Measurements from ENCODE around the gene ADGRV1. TPM values are rescaled to one million over a fixed set of nuclear protein-coding genes. Genes with fewer than 3 reads are reported as not detected.
"Not testable (repeated sequence)": the region's sequence is repeated elsewhere in the genome, so short reads cannot be mapped to it uniquely, and the experiment has no call there.

ADGRV1 gene
- total RNA-seq, 4 donors from 2014 or later = 0.28 to 6.5 (median 3.7) TPM

- no peak for DNase-seq
- H3K4me3 ChIP-seq = no peak overlapping the region
- H3K36me3 ChIP-seq = no peaks in the 10 kb centered on the region
- no peak for TF ChIP-seq CTCF (IDR thresholded peaks at IDR 0.05)
- TF ChIP-seq POLR2A (IDR thresholded peaks at IDR 0.05) = no peak
- no peaks in the 10 kb centered on the region for H3K27me3 ChIP-seq
- no peaks in the 10 kb centered on the region for H3K4me1 ChIP-seq
- H3K9me3 ChIP-seq = no peaks in the 10 kb centered on the region
- no peak overlapping the region for H3K27ac ChIP-seq
Observed at GRCh38 chr5:91006713-91007112, 448.1 kb downstream of the ADGRV1 start.

GRCh38 chr5:91007251-91007650 is 448.7 kb downstream of the ADGRV1 start:
- no peaks in the 10 kb centered on the region for H3K36me3 ChIP-seq
- DNase-seq = no peak
- no peaks in the 10 kb centered on the region for H3K9me3 ChIP-seq
- H3K4me1 ChIP-seq = no peaks in the 10 kb centered on the region
- no peaks in the 10 kb centered on the region for H3K27me3 ChIP-seq
- TF ChIP-seq POLR2A (IDR thresholded peaks at IDR 0.05) (no peak), CTCF (IDR thresholded peaks at IDR 0.05) (no peak)
- no peak overlapping the region for H3K27ac ChIP-seq
- no peak overlapping the region for H3K4me3 ChIP-seq

DNA sequence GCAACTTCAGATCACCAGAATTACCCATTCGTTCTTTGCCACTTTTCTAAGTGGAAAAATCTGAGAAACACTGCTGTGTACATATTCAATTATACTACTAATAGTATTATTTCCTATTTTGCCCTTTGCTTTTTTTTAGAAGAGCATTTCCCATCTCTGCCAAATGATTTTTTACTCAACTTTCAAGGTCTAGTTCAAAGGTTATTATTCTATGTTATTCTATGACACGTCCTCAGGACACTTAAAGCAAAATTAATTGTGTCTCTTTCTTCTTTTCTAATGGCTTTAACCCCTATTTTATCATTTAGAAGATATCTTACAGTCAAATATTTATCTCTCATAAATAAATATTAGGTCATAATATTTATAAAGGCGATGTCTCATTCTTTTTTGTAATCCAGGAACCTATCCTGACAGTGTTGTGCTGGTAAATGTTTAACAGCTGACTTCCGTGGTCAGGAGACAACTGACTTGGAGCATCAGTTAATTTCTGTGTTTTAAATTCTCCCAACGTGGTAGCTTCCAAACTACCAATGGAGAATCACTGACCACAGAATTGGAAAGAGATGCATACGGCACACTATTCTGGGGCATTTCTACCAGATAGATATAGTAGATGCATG is 449.3 kb downstream of the ADGRV1 start:
- DNase-seq = no peak
- Histone ChIP-seq H3K27ac (no peak overlapping the region), H3K4me1 (no peaks in the 10 kb centered on the region), H3K36me3 (no peaks in the 10 kb centered on the region), H3K4me3 (no peak overlapping the region), H3K9me3 (no peaks in the 10 kb centered on the region), H3K27me3 (no peaks in the 10 kb centered on the region)
- TF ChIP-seq POLR2A (IDR thresholded peaks at IDR 0.05) = no peak
- no peak for TF ChIP-seq CTCF (IDR thresholded peaks at IDR 0.05)

DNA sequence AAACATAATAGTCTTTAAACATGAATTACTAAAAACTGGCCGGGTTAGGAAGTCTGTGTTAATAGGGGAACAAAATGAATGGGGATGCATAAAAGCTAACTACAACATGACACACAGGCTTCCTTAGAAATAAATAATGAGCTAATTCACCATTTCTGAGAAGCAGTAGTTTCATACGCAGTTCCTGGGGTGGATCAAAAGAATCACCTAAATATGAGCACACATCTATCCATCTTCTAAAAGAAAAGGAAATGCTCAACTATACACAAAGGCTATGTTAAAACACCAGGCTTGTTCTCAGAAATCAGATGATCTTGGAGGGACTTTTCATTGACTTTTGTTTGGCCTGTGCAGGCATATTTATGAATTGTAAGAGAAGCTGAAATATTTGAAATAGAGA is 451.5 kb downstream of the ADGRV1 start:
- H3K9me3 ChIP-seq = no peaks in the 10 kb centered on the region
- TF ChIP-seq POLR2A (IDR thresholded peaks at IDR 0.05) = no peak
- TF ChIP-seq CTCF (IDR thresholded peaks at IDR 0.05) = no peak
- H3K36me3 ChIP-seq = no peaks in the 10 kb centered on the region
- no peaks in the 10 kb centered on the region for H3K4me1 ChIP-seq
- H3K4me3 ChIP-seq = no peak overlapping the region
- H3K27ac ChIP-seq = no peak overlapping the region
- H3K27me3 ChIP-seq = no peaks in the 10 kb centered on the region
- DNase-seq = no peak

GRCh38 chr5:91011029-91011428 is 452.4 kb downstream of the ADGRV1 start:
- Histone ChIP-seq H3K4me3 (no peak overlapping the region), H3K9me3 (no peaks in the 10 kb centered on the region), H3K36me3 (no peaks in the 10 kb centered on the region), H3K4me1 (no peaks in the 10 kb centered on the region), H3K27ac (no peak overlapping the region), H3K27me3 (no peaks in the 10 kb centered on the region)
- no peak for TF ChIP-seq POLR2A (IDR thresholded peaks at IDR 0.05)
- TF ChIP-seq CTCF (IDR thresholded peaks at IDR 0.05) = no peak
- no peak for DNase-seq

DNA sequence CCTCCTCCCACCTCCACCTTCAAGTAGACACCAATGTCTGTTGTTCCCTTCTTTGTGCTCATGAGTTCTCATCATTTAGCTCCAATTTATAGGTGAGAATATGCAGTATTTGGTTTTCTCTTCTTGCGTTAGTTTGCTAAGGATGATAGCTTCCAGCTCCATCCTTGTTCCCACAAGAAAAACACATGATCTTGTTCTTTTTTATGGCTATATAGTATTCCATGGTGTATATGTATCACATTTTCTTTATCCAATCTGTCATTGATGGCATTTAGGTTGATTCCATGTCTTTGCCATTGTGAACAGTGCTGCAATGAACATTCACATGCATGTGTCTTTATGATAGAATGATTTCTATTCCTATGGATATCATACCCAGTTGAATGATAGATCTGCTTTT is 454.3 kb downstream of the ADGRV1 start:
- H3K4me1 ChIP-seq, H3K27ac ChIP-seq, H3K36me3 ChIP-seq, H3K4me3 ChIP-seq, H3K9me3 ChIP-seq, H3K27me3 ChIP-seq, DNase-seq: not testable (repeated sequence)

Data from Peyer's patch (tissue), 4 donors.